OCI-LY1 (cell line): ENCODE measurements around the gene CD302.

ENCODE experiments used
- H2AFZ ChIP-seq: fragments of 200-600 bp; sonication (generic), shearing (Covaris generic); 2 replicates; pipeline ENCODE4 v1.6.0; 2014; ENCODE audit warnings: antibody characterized with exemption, mild to moderate bottlenecking, low read length
- H3F3A ChIP-seq: fragments of 200-600 bp; sonication (generic), shearing (Covaris generic); 2 replicates; pipeline ENCODE4 v1.6.0; 2014; ENCODE audit warnings: mild to moderate bottlenecking, antibody characterized with exemption, low read length, moderate library complexity; ENCODE audit not compliant: insufficient read depth
- H3K27ac ChIP-seq: fragments of 200-600 bp; sonication (generic); 2 replicates; pipeline ENCODE4 v1.5.1; 2014; ENCODE audit warnings: low read length, mixed run types, mild to moderate bottlenecking, low read depth; ENCODE audit not compliant: poor library complexity, severe bottlenecking
- H3K27me3 ChIP-seq: fragments of 200-600 bp; sonication (generic); 2 replicates; pipeline ENCODE4 v1.6.0; 2014; ENCODE audit warnings: antibody characterized with exemption, mild to moderate bottlenecking, low read length, moderate library complexity; ENCODE audit not compliant: insufficient read depth
- H3K36me3 ChIP-seq: fragments of 200-600 bp; sonication (generic); 2 replicates; pipeline ENCODE4 v1.6.1; 2014; ENCODE audit warnings: mild to moderate bottlenecking, antibody characterized with exemption, low read length, moderate library complexity, mixed read lengths; ENCODE audit not compliant: insufficient read depth
- H3K4me1 ChIP-seq: fragments of 200-600 bp; sonication (generic); 2 replicates; pipeline ENCODE4 v1.5.1; 2014; ENCODE audit warnings: mild to moderate bottlenecking, low read length, moderate library complexity; ENCODE audit not compliant: insufficient read depth, severe bottlenecking
- H3K4me2 ChIP-seq: fragments of 200-600 bp; sonication (generic), shearing (Covaris generic); 2 replicates; pipeline ENCODE4 v1.6.1; 2014; ENCODE audit warnings: low read length
- H3K4me3 ChIP-seq: fragments of 200-600 bp; sonication (generic); 2 replicates; pipeline ENCODE4 v1.5.1; 2014; ENCODE audit warnings: low read length, low read depth, mild to moderate bottlenecking, mixed read lengths; ENCODE audit not compliant: poor library complexity, severe bottlenecking
- H3K79me2 ChIP-seq: fragments of 200-600 bp; shearing (Covaris generic); 2 replicates; pipeline ENCODE4 v1.6.1; 2016; ENCODE audit warnings: mixed run types, low read length, mixed read lengths; ENCODE audit not compliant: insufficient read depth
- H3K9ac ChIP-seq: fragments of 200-600 bp; sonication (generic), shearing (Covaris generic); 2 replicates; pipeline ENCODE4 v1.6.1; 2014; ENCODE audit warnings: mild to moderate bottlenecking, low read length, mixed read lengths
- H3K9me2 ChIP-seq: fragments of 200-600 bp; sonication (generic), shearing (Covaris generic); 2 replicates; pipeline ENCODE4 v1.6.1; 2014; ENCODE audit warnings: low read depth, mild to moderate bottlenecking, low read length, mixed read lengths
- H3K9me3 ChIP-seq: fragments of 200-600 bp; shearing (Covaris generic); 2 replicates; pipeline ENCODE4 v1.6.1; 2014; ENCODE audit warnings: low read length, mixed read lengths
- H4K20me1 ChIP-seq: fragments of 200-600 bp; sonication (generic), shearing (Covaris generic); 2 replicates; pipeline ENCODE4 v1.6.0; 2016; ENCODE audit warnings: mild to moderate bottlenecking, low read length; ENCODE audit not compliant: insufficient read depth
- CTCF ChIP-seq: fragments of 200-600 bp; sonication (generic), shearing (Covaris generic); IDR thresholded peaks from 2 replicates; pipeline ENCODE4 v1.5.1; 2017; ENCODE audit warnings: mild to moderate bottlenecking, antibody characterized with exemption, low read length, moderate library complexity, mixed read lengths
- EZH2 ChIP-seq: fragments of 200-600 bp; sonication (generic), shearing (Covaris generic); IDR thresholded peaks from 2 replicates; pipeline ENCODE4 v1.8.0; 2017; ENCODE audit warnings: borderline replicate concordance, mixed run types, mild to moderate bottlenecking, antibody characterized with exemption, low read length, moderate library complexity, mixed read lengths

Gene CD302

GRCh38 chr2:159797225-159797542 is 824 bp downstream of the CD302 start:
- Histone ChIP-seq H2AFZ (no peak overlapping the region), H3K4me2 (peak overlapping the region; percentile 80), H3K9ac (peak overlapping the region; percentile 88), H3K27me3 (no peaks in the 10 kb centered on the region), H4K20me1 (no peaks in the 10 kb centered on the region), H3K27ac (no peak overlapping the region), H3K79me2 (peaks cover 9% of the 10 kb centered on the region; the same call in 1 of the 2 replicates), H3K4me3 (peak overlapping the region; percentile 85), H3K4me1 (peaks cover 31% of the 10 kb centered on the region), H3F3A (no peaks in the 10 kb centered on the region), H3K36me3 (no peaks in the 10 kb centered on the region), H3K9me2 (no peaks in the 10 kb centered on the region), H3K9me3 (no peaks in the 10 kb centered on the region)
- TF ChIP-seq CTCF (no peak), EZH2 (no peak)

- H3K4me3 ChIP-seq: peak overlapping the region; percentile 85
- peak overlapping the region; percentile 34; the same call in 1 of the 2 replicates for H3K9ac ChIP-seq
- H2AFZ ChIP-seq: no peak overlapping the region
- H3K9me2 ChIP-seq: no peaks in the 10 kb centered on the region
- TF ChIP-seq EZH2 (no peak), CTCF (no peak)
- H3K27ac ChIP-seq: no peak overlapping the region
- H3K4me2 ChIP-seq: peak overlapping the region; percentile 80
- no peaks in the 10 kb centered on the region for H3F3A ChIP-seq
- no peaks in the 10 kb centered on the region for H3K36me3 ChIP-seq
- no peaks in the 10 kb centered on the region for H3K9me3 ChIP-seq
- no peaks in the 10 kb centered on the region for H4K20me1 ChIP-seq
- no peaks in the 10 kb centered on the region for H3K27me3 ChIP-seq
- H3K79me2 ChIP-seq: peaks cover 9% of the 10 kb centered on the region; the same call in 1 of the 2 replicates
- peaks cover 24% of the 10 kb centered on the region for H3K4me1 ChIP-seq
Observed at GRCh38 chr2:159795841-159796690, 1.9 kb downstream of the CD302 start.

- H3K4me1 ChIP-seq: peaks cover 21% of the 10 kb centered on the region
- H3K79me2 ChIP-seq: peaks cover 9% of the 10 kb centered on the region; the same call in 1 of the 2 replicates
- H3K27me3 ChIP-seq: no peaks in the 10 kb centered on the region
- H3K9me3 ChIP-seq: no peaks in the 10 kb centered on the region
- no peak overlapping the region for H3K4me2 ChIP-seq
- H3F3A ChIP-seq: no peaks in the 10 kb centered on the region
- no peak for TF ChIP-seq CTCF
- H3K9ac ChIP-seq: no peak overlapping the region
- no peaks in the 10 kb centered on the region for H4K20me1 ChIP-seq
- H3K9me2 ChIP-seq: no peaks in the 10 kb centered on the region
- no peak overlapping the region for H3K4me3 ChIP-seq
- H3K36me3 ChIP-seq: no peaks in the 10 kb centered on the region
- H3K27ac ChIP-seq: no peak overlapping the region
- H2AFZ ChIP-seq: no peak overlapping the region
Observed at GRCh38 chr2:159793326-159793725, 4.7 kb downstream of the CD302 start.
